OCI-M2 (cell line): Measurements from ENCODE around the gene KCNMA1.

Experiments
- DNase-seq: peaks from one replicate; lab custom pipeline; 2025; ENCODE audit not compliant: unreplicated experiment; lab: John Stamatoyannopoulos, UW

Gene KCNMA1

GRCh38 chr10:77634939-77635338 is 2.7 kb downstream of the KCNMA1 start:
- no peak for DNase-seq

- no peak for DNase-seq
These were observed 4.2 kb downstream of the KCNMA1 start for GRCh38 chr10:77633376-77633775.

- no peak for DNase-seq
These were observed 6.4 kb downstream of the KCNMA1 start for GRCh38 chr10:77631241-77631640.

GRCh38 chr10:77630507-77630848 is 7.1 kb downstream of the KCNMA1 start:
- no peak for DNase-seq

- no peak for DNase-seq
These were observed 7.7 kb downstream of the KCNMA1 start for GRCh38 chr10:77629775-77630506.

- no peak for DNase-seq
These were observed 8.5 kb downstream of the KCNMA1 start for GRCh38 chr10:77628906-77629730.

GRCh38 chr10:77626266-77626935 is 11.2 kb downstream of the KCNMA1 start:
- DNase-seq = no peak

- DNase-seq = no peak
These were observed 12.2 kb downstream of the KCNMA1 start for GRCh38 chr10:77625379-77625778.

- no peak for DNase-seq
These were observed 14.7 kb downstream of the KCNMA1 start for GRCh38 chr10:77622889-77623291.

- no peak for DNase-seq
These were observed 16.9 kb downstream of the KCNMA1 start for GRCh38 chr10:77620731-77621130.

GRCh38 chr10:77619964-77620703 is 17.5 kb downstream of the KCNMA1 start:
- no peak for DNase-seq

- DNase-seq = no peak
These were observed 19.5 kb downstream of the KCNMA1 start for GRCh38 chr10:77618117-77618516.

GRCh38 chr10:77616766-77617165 is 20.8 kb downstream of the KCNMA1 start:
- DNase-seq = no peak

- DNase-seq = no peak
These were observed 22.6 kb downstream of the KCNMA1 start for GRCh38 chr10:77614778-77615625.

- DNase-seq = no peak
These were observed 24.0 kb downstream of the KCNMA1 start for GRCh38 chr10:77613476-77614130.

- no peak for DNase-seq
These were observed 25.9 kb downstream of the KCNMA1 start for GRCh38 chr10:77611670-77612069.

- DNase-seq = no peak
These were observed 26.4 kb downstream of the KCNMA1 start for GRCh38 chr10:77611221-77611620.

GRCh38 chr10:77609781-77610272 is 27.8 kb downstream of the KCNMA1 start:
- no peak for DNase-seq

- DNase-seq = no peak
These were observed 29.3 kb downstream of the KCNMA1 start for GRCh38 chr10:77608281-77608680.

GRCh38 chr10:77606751-77607150 is 30.9 kb downstream of the KCNMA1 start:
- DNase-seq = no peak
